GM12878 (cell line): ENCODE data around the gene ZNF335. TPM values are rescaled to one million over a fixed set of nuclear protein-coding genes. Genes with fewer than 3 reads are reported as not detected.

ENCODE experiments used
- BACH1 ChIP-seq: fragments of 450-650 bp; IDR thresholded peaks from 2 replicates; pipeline ENCODE4 v1.6.1; 2017; ENCODE audit warnings: mild to moderate bottlenecking, borderline replicate concordance
- CBX5 ChIP-seq: sonication (generic); IDR thresholded peaks from 2 replicates; pipeline ENCODE4 v1.6.1; 2016; ENCODE audit warnings: low read depth, moderate library complexity, mild to moderate bottlenecking, inconsistent platforms
- HDGF ChIP-seq: fragments of 450-650 bp; IDR thresholded peaks from 2 replicates; pipeline ENCODE4 v1.6.1; 2016; ENCODE audit warnings: antibody characterized with exemption
- LARP7 ChIP-seq: fragments of 450-650 bp; IDR thresholded peaks from 2 replicates; pipeline ENCODE4 v1.6.1; 2017; ENCODE audit warnings: mild to moderate bottlenecking
- MEF2B ChIP-seq: fragments of 450-650 bp; IDR thresholded peaks from 2 replicates; pipeline ENCODE4 v1.6.1; 2018; ENCODE audit warnings: mild to moderate bottlenecking, moderate library complexity; ENCODE audit not compliant: partially characterized antibody, poor library complexity, severe bottlenecking
- RCOR1 ChIP-seq: conservative IDR thresholded peaks from 2 replicates; pipeline ENCODE4 v1.6.1; 2012; ENCODE audit warnings: low read depth, low read length, improper control_type of control experiment
- SIN3A ChIP-seq: IDR thresholded peaks from 2 replicates; pipeline ENCODE4 v1.6.1; 2012; ENCODE audit warnings: low read depth, low read length, improper control_type of control experiment
- SUPT20H ChIP-seq: IDR thresholded peaks from 2 replicates; pipeline ENCODE4 v1.6.1; 2011; ENCODE audit warnings: low read depth, mild to moderate bottlenecking, low read length, moderate library complexity, borderline replicate concordance; ENCODE audit not compliant: control insufficient read depth
- TCF12 ChIP-seq: IDR thresholded peaks from 2 replicates; pipeline ENCODE4 v1.6.1; 2011; ENCODE audit warnings: low read depth, mild to moderate bottlenecking, low read length
- TCF7 ChIP-seq: IDR thresholded peaks from 2 replicates; pipeline ENCODE4 v1.6.1; 2014; ENCODE audit warnings: antibody characterized with exemption, borderline replicate concordance
- ZNF24 ChIP-seq: fragments of 450-650 bp; IDR thresholded peaks from 2 replicates; pipeline ENCODE4 v1.6.1; 2017; ENCODE audit warnings: antibody characterized with exemption, mild to moderate bottlenecking
- polyA plus RNA-seq, 11 experiments: library from polyadenylated mRNA; depleted of rRNA in 4 of 11; unstranded in 6 of 11; stranded (reverse) in 5 of 11; fragments of >200 nt; fragmentation: Nextera tagmentation in 4 of 11; fragmentation: Illumina TruSeq in 1 of 11; extraction: Ambion mirVana in 4 of 11; extraction: Trizol in 1 of 11; gene quantifications; 1 replicate in 1 of 11; 2 replicates in 10 of 11; pipeline versions ENCODE4 v1.2.1 to v1.2.3, GENCODE V29; 2011 to 2016; ENCODE audit warnings: inconsistent platforms in 2 of 11, missing spikeins in 2 of 11, low read depth in 1 of 11
- total RNA-seq, 4 experiments: library from RNA; depleted of rRNA in 3 of 4; stranded (reverse); fragments of >200 nt in 3 of 4; fragmentation: Illumina TruSeq in 1 of 4; extraction: Trizol in 1 of 4; gene quantifications; 2 replicates each; pipeline versions ENCODE4 v1.2.1 to v1.2.3, GENCODE V29; 2013 to 2021
- TF ChIP-seq, protein P1 (sequence below): fragments of 450-650 bp; formaldehyde crosslinking; IDR thresholded peaks from 2 replicates; pipeline ENCODE4 v1.4.0; 2020; ENCODE audit warnings: mild to moderate bottlenecking, moderate library complexity
- TF ChIP-seq, protein P2 (sequence below): IDR thresholded peaks from 2 replicates; pipeline ENCODE4 v1.6.1; 2012; ENCODE audit warnings: mild to moderate bottlenecking, low read depth, low read length
- TF ChIP-seq, protein P3 (sequence below): IDR thresholded peaks from 2 replicates; pipeline ENCODE4 v1.6.1; 2011; ENCODE audit warnings: low read depth, mild to moderate bottlenecking, low read length, moderate library complexity, borderline replicate concordance; ENCODE audit errors: extremely low read depth
- TF ChIP-seq, protein P4 (sequence below): fragments of 150-350 bp; IDR thresholded peaks from 2 replicates; pipeline ENCODE4 v1.6.1; 2014; ENCODE audit warnings: mild to moderate bottlenecking, low read depth, low read length
- TF ChIP-seq, protein P5 (sequence below): fragments of 450-650 bp; conservative IDR thresholded peaks from 2 replicates; pipeline ENCODE4 v1.6.1; 2017; ENCODE audit warnings: mild to moderate bottlenecking, moderate library complexity

ZNF335 gene
- total and polyA plus RNA-seq, 10 of the 15 experiments (the other 5 are each of a cell fraction or from before 2014, with no cell fraction given), result 0.74 to 30.1 (median 14.5) TPM

DNA sequence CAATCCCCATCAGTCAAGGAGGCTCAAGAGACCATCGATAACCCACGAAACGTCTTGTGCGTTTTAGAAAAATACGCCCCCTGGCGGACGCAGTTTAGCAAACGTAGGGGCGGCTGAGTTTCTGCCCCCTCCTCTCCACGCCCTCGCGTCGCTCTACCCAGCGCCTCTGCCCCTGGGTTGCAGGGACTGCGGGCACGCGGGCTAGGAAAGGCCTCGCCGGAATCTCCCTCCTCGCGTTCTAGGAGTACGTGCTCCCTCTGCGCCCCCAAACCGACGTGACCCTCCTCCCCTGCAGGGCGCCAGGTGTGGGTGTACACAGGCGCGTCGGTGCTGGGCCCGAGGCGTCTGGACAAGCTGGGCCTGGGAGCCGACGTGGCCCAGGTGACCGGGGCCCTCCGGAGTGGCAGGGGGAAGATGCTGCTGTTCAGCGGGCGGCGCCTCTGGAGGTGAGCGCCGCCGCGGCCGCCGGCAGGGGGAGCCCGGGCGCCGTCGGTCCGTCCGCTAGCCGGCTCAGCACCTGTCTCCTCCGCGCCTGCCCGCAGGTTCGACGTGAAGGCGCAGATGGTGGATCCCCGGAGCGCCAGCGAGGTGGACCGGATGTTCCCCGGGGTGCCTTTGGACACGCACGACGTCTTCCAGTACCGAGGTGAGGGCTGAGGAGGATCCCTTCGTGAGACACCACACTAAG is 42.0 kb upstream of the ZNF335 start (continued):
- TF ChIP-seq, protein P1, sequence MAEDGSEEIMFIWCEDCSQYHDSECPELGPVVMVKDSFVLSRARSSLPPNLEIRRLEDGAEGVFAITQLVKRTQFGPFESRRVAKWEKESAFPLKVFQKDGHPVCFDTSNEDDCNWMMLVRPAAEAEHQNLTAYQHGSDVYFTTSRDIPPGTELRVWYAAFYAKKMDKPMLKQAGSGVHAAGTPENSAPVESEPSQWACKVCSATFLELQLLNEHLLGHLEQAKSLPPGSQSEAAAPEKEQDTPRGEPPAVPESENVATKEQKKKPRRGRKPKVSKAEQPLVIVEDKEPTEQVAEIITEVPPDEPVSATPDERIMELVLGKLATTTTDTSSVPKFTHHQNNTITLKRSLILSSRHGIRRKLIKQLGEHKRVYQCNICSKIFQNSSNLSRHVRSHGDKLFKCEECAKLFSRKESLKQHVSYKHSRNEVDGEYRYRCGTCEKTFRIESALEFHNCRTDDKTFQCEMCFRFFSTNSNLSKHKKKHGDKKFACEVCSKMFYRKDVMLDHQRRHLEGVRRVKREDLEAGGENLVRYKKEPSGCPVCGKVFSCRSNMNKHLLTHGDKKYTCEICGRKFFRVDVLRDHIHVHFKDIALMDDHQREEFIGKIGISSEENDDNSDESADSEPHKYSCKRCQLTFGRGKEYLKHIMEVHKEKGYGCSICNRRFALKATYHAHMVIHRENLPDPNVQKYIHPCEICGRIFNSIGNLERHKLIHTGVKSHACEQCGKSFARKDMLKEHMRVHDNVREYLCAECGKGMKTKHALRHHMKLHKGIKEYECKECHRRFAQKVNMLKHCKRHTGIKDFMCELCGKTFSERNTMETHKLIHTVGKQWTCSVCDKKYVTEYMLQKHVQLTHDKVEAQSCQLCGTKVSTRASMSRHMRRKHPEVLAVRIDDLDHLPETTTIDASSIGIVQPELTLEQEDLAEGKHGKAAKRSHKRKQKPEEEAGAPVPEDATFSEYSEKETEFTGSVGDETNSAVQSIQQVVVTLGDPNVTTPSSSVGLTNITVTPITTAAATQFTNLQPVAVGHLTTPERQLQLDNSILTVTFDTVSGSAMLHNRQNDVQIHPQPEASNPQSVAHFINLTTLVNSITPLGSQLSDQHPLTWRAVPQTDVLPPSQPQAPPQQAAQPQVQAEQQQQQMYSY (CRISPR knock-in tag), result no peak
- TF ChIP-seq LARP7 (peak; percentile 80), RCOR1 (0 out of 2 replicates have a peak, but pooled peaks have one; percentile 75), TCF7 (no peak), CBX5 (no peak), HDGF (no peak), MEF2B (peak; percentile 22), TCF12 (peak; percentile 83), SIN3A (no peak), ZNF24 (no peak), SUPT20H (no peak), BACH1 (no peak)
- TF ChIP-seq, protein P2, sequence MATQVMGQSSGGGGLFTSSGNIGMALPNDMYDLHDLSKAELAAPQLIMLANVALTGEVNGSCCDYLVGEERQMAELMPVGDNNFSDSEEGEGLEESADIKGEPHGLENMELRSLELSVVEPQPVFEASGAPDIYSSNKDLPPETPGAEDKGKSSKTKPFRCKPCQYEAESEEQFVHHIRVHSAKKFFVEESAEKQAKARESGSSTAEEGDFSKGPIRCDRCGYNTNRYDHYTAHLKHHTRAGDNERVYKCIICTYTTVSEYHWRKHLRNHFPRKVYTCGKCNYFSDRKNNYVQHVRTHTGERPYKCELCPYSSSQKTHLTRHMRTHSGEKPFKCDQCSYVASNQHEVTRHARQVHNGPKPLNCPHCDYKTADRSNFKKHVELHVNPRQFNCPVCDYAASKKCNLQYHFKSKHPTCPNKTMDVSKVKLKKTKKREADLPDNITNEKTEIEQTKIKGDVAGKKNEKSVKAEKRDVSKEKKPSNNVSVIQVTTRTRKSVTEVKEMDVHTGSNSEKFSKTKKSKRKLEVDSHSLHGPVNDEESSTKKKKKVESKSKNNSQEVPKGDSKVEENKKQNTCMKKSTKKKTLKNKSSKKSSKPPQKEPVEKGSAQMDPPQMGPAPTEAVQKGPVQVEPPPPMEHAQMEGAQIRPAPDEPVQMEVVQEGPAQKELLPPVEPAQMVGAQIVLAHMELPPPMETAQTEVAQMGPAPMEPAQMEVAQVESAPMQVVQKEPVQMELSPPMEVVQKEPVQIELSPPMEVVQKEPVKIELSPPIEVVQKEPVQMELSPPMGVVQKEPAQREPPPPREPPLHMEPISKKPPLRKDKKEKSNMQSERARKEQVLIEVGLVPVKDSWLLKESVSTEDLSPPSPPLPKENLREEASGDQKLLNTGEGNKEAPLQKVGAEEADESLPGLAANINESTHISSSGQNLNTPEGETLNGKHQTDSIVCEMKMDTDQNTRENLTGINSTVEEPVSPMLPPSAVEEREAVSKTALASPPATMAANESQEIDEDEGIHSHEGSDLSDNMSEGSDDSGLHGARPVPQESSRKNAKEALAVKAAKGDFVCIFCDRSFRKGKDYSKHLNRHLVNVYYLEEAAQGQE, result no peak
- TF ChIP-seq, protein P3, sequence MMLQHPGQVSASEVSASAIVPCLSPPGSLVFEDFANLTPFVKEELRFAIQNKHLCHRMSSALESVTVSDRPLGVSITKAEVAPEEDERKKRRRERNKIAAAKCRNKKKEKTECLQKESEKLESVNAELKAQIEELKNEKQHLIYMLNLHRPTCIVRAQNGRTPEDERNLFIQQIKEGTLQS, result no peak
- TF ChIP-seq, protein P4, sequence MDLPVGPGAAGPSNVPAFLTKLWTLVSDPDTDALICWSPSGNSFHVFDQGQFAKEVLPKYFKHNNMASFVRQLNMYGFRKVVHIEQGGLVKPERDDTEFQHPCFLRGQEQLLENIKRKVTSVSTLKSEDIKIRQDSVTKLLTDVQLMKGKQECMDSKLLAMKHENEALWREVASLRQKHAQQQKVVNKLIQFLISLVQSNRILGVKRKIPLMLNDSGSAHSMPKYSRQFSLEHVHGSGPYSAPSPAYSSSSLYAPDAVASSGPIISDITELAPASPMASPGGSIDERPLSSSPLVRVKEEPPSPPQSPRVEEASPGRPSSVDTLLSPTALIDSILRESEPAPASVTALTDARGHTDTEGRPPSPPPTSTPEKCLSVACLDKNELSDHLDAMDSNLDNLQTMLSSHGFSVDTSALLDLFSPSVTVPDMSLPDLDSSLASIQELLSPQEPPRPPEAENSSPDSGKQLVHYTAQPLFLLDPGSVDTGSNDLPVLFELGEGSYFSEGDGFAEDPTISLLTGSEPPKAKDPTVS, result no peak
- TF ChIP-seq, protein P5, sequence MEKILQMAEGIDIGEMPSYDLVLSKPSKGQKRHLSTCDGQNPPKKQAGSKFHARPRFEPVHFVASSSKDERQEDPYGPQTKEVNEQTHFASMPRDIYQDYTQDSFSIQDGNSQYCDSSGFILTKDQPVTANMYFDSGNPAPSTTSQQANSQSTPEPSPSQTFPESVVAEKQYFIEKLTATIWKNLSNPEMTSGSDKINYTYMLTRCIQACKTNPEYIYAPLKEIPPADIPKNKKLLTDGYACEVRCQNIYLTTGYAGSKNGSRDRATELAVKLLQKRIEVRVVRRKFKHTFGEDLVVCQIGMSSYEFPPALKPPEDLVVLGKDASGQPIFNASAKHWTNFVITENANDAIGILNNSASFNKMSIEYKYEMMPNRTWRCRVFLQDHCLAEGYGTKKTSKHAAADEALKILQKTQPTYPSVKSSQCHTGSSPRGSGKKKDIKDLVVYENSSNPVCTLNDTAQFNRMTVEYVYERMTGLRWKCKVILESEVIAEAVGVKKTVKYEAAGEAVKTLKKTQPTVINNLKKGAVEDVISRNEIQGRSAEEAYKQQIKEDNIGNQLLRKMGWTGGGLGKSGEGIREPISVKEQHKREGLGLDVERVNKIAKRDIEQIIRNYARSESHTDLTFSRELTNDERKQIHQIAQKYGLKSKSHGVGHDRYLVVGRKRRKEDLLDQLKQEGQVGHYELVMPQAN, result no peak
